Endothelial cell of umbilical vein (primary cell): ENCODE measurements around the gene RFNG. TPM values are rescaled to one million over a fixed set of nuclear protein-coding genes. Genes with fewer than 3 reads are reported as not detected.

Experiments used
- BruUV-seq: library from RNA; stranded (reverse); fragments of 400-500 nt; replicated peaks from 2 replicates; lab custom pipeline; 2021; lab: Mats Ljungman, UMichigan
- CTCF ChIA-PET: fragments of 300-600, 350-600 bp; sonication (Branson Sonifier 250); formaldehyde crosslinking; loops from one replicate; lab custom pipeline; 2021; ENCODE audit warnings: antibody characterized with exemption, inconsistent platforms; lab: Charles Lee
- POLR2A ChIA-PET: fragments of 300-600, 350-600 bp; sonication (Branson Sonifier 250); formaldehyde crosslinking; loops from one replicate; lab custom pipeline; 2021; ENCODE audit warnings: antibody characterized with exemption, inconsistent platforms; lab: Charles Lee
- DNase-seq: peaks from one replicate; pipeline ENCODE4 v3.0.0-alpha.2; 2011; ENCODE audit warnings: low read depth, low spot score
- FAIRE-seq: peaks from 2 replicates; lab custom pipeline; 2011; peaks lifted over from hg19 to GRCh38; lab: Jason Lieb, UNC
- H2AFZ ChIP-seq: 2 replicates; pipeline ENCODE4 v1.6.0; 2012; ENCODE audit warnings: low read depth, low read length, control low read depth, inconsistent platforms
- H3K27ac ChIP-seq: 2 replicates; pipeline ENCODE4 v1.5.1; 2011; ENCODE audit warnings: low read depth, mild to moderate bottlenecking, control low read depth, low read length, moderate library complexity; ENCODE audit not compliant: insufficient read depth
- H3K27me3 ChIP-seq, 2 experiments: 2 replicates each; pipeline versions ENCODE4 v1.6.0 to v1.6.1; 2011; ENCODE audit warnings: low read length in 2 of 2, mixed read lengths in 1 of 2; ENCODE audit not compliant: control insufficient read depth in 2 of 2, insufficient read depth in 2 of 2
- H3K36me3 ChIP-seq, 2 experiments: 2 replicates in 1 of 2; 3 replicates in 1 of 2; pipeline ENCODE4 v1.5.1; 2011; ENCODE audit warnings: low read length in 2 of 2, mild to moderate bottlenecking in 1 of 2, moderate library complexity in 1 of 2; ENCODE audit not compliant: control insufficient read depth in 2 of 2, insufficient read depth in 2 of 2; ENCODE audit errors: extremely low read depth in 1 of 2
- H3K4me1 ChIP-seq: 3 replicates; pipeline ENCODE4 v1.5.1; 2011; ENCODE audit warnings: mild to moderate bottlenecking, low read length; ENCODE audit not compliant: control insufficient read depth, insufficient read depth; ENCODE audit errors: extremely low read depth
- H3K4me2 ChIP-seq: 2 replicates; pipeline ENCODE4 v1.6.1; 2011; ENCODE audit warnings: low read length, control low read depth, mixed read lengths; ENCODE audit not compliant: insufficient read depth
- H3K4me3 ChIP-seq, 3 experiments: fragments of 200-600 bp in 1 of 3; sonication (generic), shearing (Covaris generic) in 1 of 3; replicated peaks in 1 of 3; 2 replicates each; pipeline ENCODE4 v1.5.1; 2011 to 2016; ENCODE audit warnings: control low read depth in 3 of 3, low read length in 3 of 3, mild to moderate bottlenecking in 2 of 3, inconsistent platforms in 1 of 3, low read depth in 1 of 3, moderate library complexity in 1 of 3; ENCODE audit not compliant: insufficient read depth in 1 of 3
- H3K79me2 ChIP-seq: 2 replicates; pipeline ENCODE4 v1.6.0; 2012; ENCODE audit warnings: low read length, inconsistent platforms; ENCODE audit not compliant: control insufficient read depth, insufficient read depth
- H3K9ac ChIP-seq: replicated peaks from 2 replicates; pipeline ENCODE3; 2011; ENCODE audit warnings: low read length, control low read depth; ENCODE audit not compliant: insufficient read depth; ENCODE audit errors: extremely low read depth
- H3K9me1 ChIP-seq: replicated peaks from 3 replicates; pipeline ENCODE4 v1.6.0; 2011; ENCODE audit warnings: mild to moderate bottlenecking, low read length; ENCODE audit not compliant: control insufficient read depth, insufficient read depth; ENCODE audit errors: extremely low read depth
- H3K9me3 ChIP-seq: replicated peaks from 2 replicates; pipeline ENCODE4 v1.5.1; 2012; ENCODE audit warnings: low read length, inconsistent platforms; ENCODE audit not compliant: control insufficient read depth, insufficient read depth
- H4K20me1 ChIP-seq: replicated peaks from 2 replicates; pipeline ENCODE3; 2011; ENCODE audit warnings: mild to moderate bottlenecking, low read length; ENCODE audit not compliant: control insufficient read depth, insufficient read depth; ENCODE audit errors: extremely low read depth
- CTCF ChIP-seq, 2 donors: IDR thresholded peaks; 1 replicate in 1 of 2; 2 replicates in 1 of 2; pipeline ENCODE4 v1.5.1; 2011; ENCODE audit warnings: low read length in 2 of 2, mild to moderate bottlenecking in 2 of 2, moderate library complexity in 2 of 2, control low read depth in 1 of 2, inconsistent platforms in 1 of 2, low read depth in 1 of 2; ENCODE audit not compliant: insufficient read depth in 1 of 2; ENCODE audit errors: extremely low read depth in 1 of 2
- EZH2 ChIP-seq: IDR thresholded peaks from 2 replicates; pipeline ENCODE4 v1.6.1; 2012; ENCODE audit warnings: borderline replicate concordance, low read depth, mild to moderate bottlenecking, moderate library complexity, low read length, inconsistent platforms; ENCODE audit not compliant: severe bottlenecking
- GATA2 ChIP-seq: IDR thresholded peaks from 2 replicates; pipeline ENCODE4 v1.7.0; 2011; ENCODE audit warnings: low read depth, mild to moderate bottlenecking, moderate library complexity, mixed read lengths, low read length; ENCODE audit not compliant: insufficient read length, insufficient read depth
- JUN ChIP-seq: IDR thresholded peaks from 2 replicates; pipeline ENCODE4 v1.6.1; 2011; ENCODE audit warnings: borderline replicate concordance, low read depth; ENCODE audit not compliant: insufficient read length, insufficient read depth
- MAX ChIP-seq: IDR thresholded peaks from 2 replicates; pipeline ENCODE4 v1.6.1; 2011; ENCODE audit not compliant: insufficient read depth, insufficient read length
- MYC ChIP-seq: IDR thresholded peaks from one replicate; pipeline ENCODE4 v1.6.1; 2011; ENCODE audit warnings: mild to moderate bottlenecking, low read depth, low read length
- POLR2A ChIP-seq: IDR thresholded peaks from 2 replicates; pipeline ENCODE4 v1.6.1; 2012; ENCODE audit warnings: low read depth, mild to moderate bottlenecking, control low read depth, low read length
- POLR2AphosphoS5 ChIP-seq: IDR thresholded peaks from 2 replicates; pipeline ENCODE4 v1.6.1; 2012; ENCODE audit warnings: low read depth, mild to moderate bottlenecking, control low read depth, low read length, moderate library complexity; ENCODE audit not compliant: insufficient read depth
- dilution Hi-C: fragments of 300-500 bp; cut with MboI; formaldehyde crosslinking; loops from one replicate; pipeline ENCODE4 v1.15.0; 2019; ENCODE audit warnings: low sequenced_read_pairs; ENCODE audit not compliant: extremely low pct_ligation_motif_present
- intact Hi-C: fragments of 100-400 bp; cut with micrococcal nuclease; formaldehyde crosslinking; loops from one replicate; pipeline ENCODE4 v1.10.0; 2022
- polyA plus RNA-seq, 4 experiments: library from polyadenylated mRNA; depleted of rRNA in 3 of 4; stranded (reverse) in 3 of 4; unstranded in 1 of 4; fragments of >200 nt; gene quantifications; 2 replicates each; pipeline versions ENCODE4 v1.2.1 to v1.2.3, GENCODE V29; 2011 to 2012; ENCODE audit warnings: missing spikeins in 1 of 4
- total RNA-seq: library from RNA; stranded (reverse); gene quantifications from 2 replicates; pipeline ENCODE4 v1.2.3, GENCODE V29; 2021

The RFNG gene
- total and polyA plus RNA-seq, 2 donors (not counting 3 experiments of a cell fraction or from before 2014, with no cell fraction given) = 33.7 to 40.0 TPM

GRCh38 chr17:82055965-82056728, 4.5 kb upstream of the RFNG start:
- TF ChIP-seq MYC (no peak), JUN (no peak), MAX (no peak), POLR2AphosphoS5 (no peak), EZH2 (no peak), GATA2 (no peak), CTCF (IDR thresholded peaks at IDR 0.05; ENCODE audit: extremely low read depth in 1 of 2, insufficient read depth in 1 of 2, low read depth in 1 of 2, low read length in 2 of 2) (no peak), POLR2A (no peak)
- DNase-seq (no peak), FAIRE-seq (no peak)
- Histone ChIP-seq H3K9me3 (no peaks in the 10 kb centered on the region), H3K4me1 (peaks cover 6% of the 10 kb centered on the region), H3K9me1 (no peaks in the 10 kb centered on the region), H3K27me3 (no peaks in the 10 kb centered on the region), H3K36me3 (peaks cover 12 to 53% of the 10 kb centered on the region in 2 experiments), H3K27ac (no peak overlapping the region), H4K20me1 (no peaks in the 10 kb centered on the region), H3K9ac (no peak overlapping the region), H3K79me2 (peaks cover 11% of the 10 kb centered on the region), H3K4me3 (no peak overlapping the region), H2AFZ (no peak overlapping the region), H3K4me2 (no peak overlapping the region)
- no TSS peak for BruUV-seq
- dilution Hi-C loops (no loop called here), intact Hi-C loops (no loop called here)
- ChIA-PET CTCF (interaction anchor here (1.0 to 1.3 kb wide), 2 partner anchors 8 to 25 kb away, joined by 4 to 5 read pairs; no protein-coding TSS in a partner anchor), POLR2A (no interaction called here)
